ENCODE measurements around the gene ARHGAP15.

The ARHGAP15 gene

DNA sequence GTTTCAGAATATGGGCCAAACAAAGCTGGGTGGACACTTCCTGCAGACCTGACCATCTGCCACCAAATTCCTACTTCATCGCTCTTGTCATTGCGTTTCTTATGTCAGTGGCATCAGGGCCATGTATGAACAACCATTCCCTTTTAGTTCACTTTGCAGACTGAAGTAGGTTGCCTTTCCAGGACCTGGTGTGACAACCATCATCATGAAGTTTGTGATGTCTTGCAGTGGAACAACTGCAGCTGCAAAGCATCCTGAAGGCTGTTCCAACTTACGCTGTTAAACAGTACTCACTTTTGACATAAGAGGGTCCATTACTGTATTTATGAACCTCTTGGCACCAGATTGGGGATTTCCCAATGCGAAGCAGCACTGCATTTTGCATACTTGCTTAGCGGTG is 511.6 kb downstream of the ARHGAP15 start:
- no peak overlapping the region for H3K4me3 ChIP-seq (IDR thresholded peaks at IDR 0.05; ENCODE audit: insufficient read depth, low read depth, low read length)
- no peak overlapping the region for H3K4me2 ChIP-seq
- H3K27me3 ChIP-seq (ENCODE audit: insufficient read depth, low read depth): no peaks in the 10 kb centered on the region
- H3K79me2 ChIP-seq (ENCODE audit: insufficient read depth, low read depth): no peaks in the 10 kb centered on the region
- no peaks in the 10 kb centered on the region for H4K20me1 ChIP-seq (ENCODE audit: insufficient read depth)
- H3K27ac ChIP-seq: no peak overlapping the region
- no peak for TF ChIP-seq CTCF (conservative IDR thresholded peaks at IDR 0.05; ENCODE audit: low read depth, low read length)
- H2AFZ ChIP-seq (ENCODE audit: low read depth): no peak overlapping the region
- H3K9ac ChIP-seq: no peak overlapping the region
- no peaks in the 10 kb centered on the region for H3K36me3 ChIP-seq (ENCODE audit: insufficient read depth)
- H3K4me1 ChIP-seq (ENCODE audit: low read depth, poor library complexity, severe bottlenecking): no peaks in the 10 kb centered on the region

GRCh38 chr2:143645921-143646645 is 516.9 kb downstream of the ARHGAP15 start:
- Histone ChIP-seq H3K36me3 (ENCODE audit: insufficient read depth) (no peaks in the 10 kb centered on the region), H3K27me3 (ENCODE audit: insufficient read depth, low read depth) (no peaks in the 10 kb centered on the region), H3K4me3 (IDR thresholded peaks at IDR 0.05; ENCODE audit: insufficient read depth, low read depth, low read length) (no peak overlapping the region), H2AFZ (ENCODE audit: low read depth) (no peak overlapping the region), H3K27ac (no peak overlapping the region), H3K4me1 (ENCODE audit: low read depth, poor library complexity, severe bottlenecking) (no peaks in the 10 kb centered on the region), H4K20me1 (ENCODE audit: insufficient read depth) (no peaks in the 10 kb centered on the region), H3K4me2 (no peak overlapping the region), H3K9ac (no peak overlapping the region), H3K79me2 (ENCODE audit: insufficient read depth, low read depth) (no peaks in the 10 kb centered on the region)
- TF ChIP-seq CTCF (conservative IDR thresholded peaks at IDR 0.05; ENCODE audit: low read depth, low read length): no peak

GRCh38 chr2:143649226-143649740 is 520.1 kb downstream of the ARHGAP15 start:
- H3K27me3 ChIP-seq (ENCODE audit: insufficient read depth, low read depth): no peaks in the 10 kb centered on the region
- H3K4me3 ChIP-seq (IDR thresholded peaks at IDR 0.05; ENCODE audit: insufficient read depth, low read depth, low read length): no peak overlapping the region
- H3K9ac ChIP-seq: no peak overlapping the region
- H3K4me1 ChIP-seq (ENCODE audit: low read depth, poor library complexity, severe bottlenecking): no peaks in the 10 kb centered on the region
- H3K27ac ChIP-seq: no peak overlapping the region
- no peaks in the 10 kb centered on the region for H3K79me2 ChIP-seq (ENCODE audit: insufficient read depth, low read depth)
- H3K36me3 ChIP-seq (ENCODE audit: insufficient read depth): no peaks in the 10 kb centered on the region
- H2AFZ ChIP-seq (ENCODE audit: low read depth): no peak overlapping the region
- H4K20me1 ChIP-seq (ENCODE audit: insufficient read depth): no peaks in the 10 kb centered on the region
- H3K4me2 ChIP-seq: no peak overlapping the region
- TF ChIP-seq CTCF (conservative IDR thresholded peaks at IDR 0.05; ENCODE audit: low read depth, low read length): no peak

DNA sequence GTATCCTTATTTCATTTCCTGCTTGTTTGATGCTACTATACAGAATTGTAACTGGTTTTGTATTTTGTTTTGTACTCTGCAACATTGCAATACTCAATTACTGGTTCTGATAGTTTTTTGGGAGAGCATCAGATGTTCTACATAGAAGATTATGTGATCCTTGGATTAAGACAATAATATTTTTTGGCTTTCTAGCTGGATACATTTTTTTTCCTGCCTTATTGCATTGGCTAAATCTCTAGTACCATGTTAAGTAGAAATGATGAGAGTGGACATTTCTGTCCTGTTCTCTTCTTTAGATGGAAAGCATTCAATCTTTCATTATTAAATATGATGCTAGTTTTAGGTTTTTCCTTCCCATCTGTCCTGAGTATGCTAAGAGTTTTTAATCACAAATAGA is 523.5 kb downstream of the ARHGAP15 start:
- Histone ChIP-seq H3K4me1 (ENCODE audit: low read depth, poor library complexity, severe bottlenecking) (no peaks in the 10 kb centered on the region), H3K9ac (no peak overlapping the region), H3K27me3 (ENCODE audit: insufficient read depth, low read depth) (no peaks in the 10 kb centered on the region), H3K79me2 (ENCODE audit: insufficient read depth, low read depth) (no peaks in the 10 kb centered on the region), H3K27ac (no peak overlapping the region), H2AFZ (ENCODE audit: low read depth) (no peak overlapping the region), H3K4me3 (IDR thresholded peaks at IDR 0.05; ENCODE audit: insufficient read depth, low read depth, low read length) (no peak overlapping the region), H3K36me3 (ENCODE audit: insufficient read depth) (no peaks in the 10 kb centered on the region), H3K4me2 (no peak overlapping the region), H4K20me1 (ENCODE audit: insufficient read depth) (no peaks in the 10 kb centered on the region)
- no peak for TF ChIP-seq CTCF (conservative IDR thresholded peaks at IDR 0.05; ENCODE audit: low read depth, low read length)

Data from KMS-11 (cell line).